Activated CD8-positive, alpha-beta memory T cell treated with anti-CD3 and anti-CD28 coated beads, Interleukin-2, amount 50 U/mL, for 1 hour (primary cell): ENCODE data around the gene GAS5.
"Not testable (repeated sequence)": the region's sequence is repeated elsewhere in the genome, so short reads cannot be mapped to it uniquely, and the experiment has no call there.

Experiments
- DNase-seq: peaks from one replicate; pipeline ENCODE4 v3.0.0-alpha.2; 2020; ENCODE audit errors: extremely low read depth

The GAS5 gene

DNA sequence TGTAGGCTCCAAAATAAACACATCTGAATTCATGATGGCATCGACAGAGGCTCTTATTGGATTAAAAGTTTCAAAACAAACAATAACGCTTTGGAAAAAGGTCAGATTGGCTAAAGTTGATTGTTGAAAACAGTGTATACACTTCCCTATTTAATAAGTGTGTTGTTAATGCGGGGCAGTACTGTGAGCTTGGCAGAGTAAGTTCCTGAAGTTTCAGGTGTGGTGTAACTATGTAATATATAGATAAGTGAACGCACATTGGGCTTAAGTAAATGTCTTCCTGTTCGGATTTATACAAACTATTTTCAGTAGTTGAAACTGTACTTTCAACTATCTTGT is 1.2 kb upstream of the GAS5 start:
- no peak for DNase-seq

- DNase-seq: peak; percentile 64
Observed at GRCh38 chr1:173868266-173869020, 654 bp upstream of the GAS5 start, which contains the start of gene ZBTB37. TSS of gene ZBTB37 (plus strand) at chr1:173868380. CDS start at chr1:173870226, 1,846 bp downstream.

DNA sequence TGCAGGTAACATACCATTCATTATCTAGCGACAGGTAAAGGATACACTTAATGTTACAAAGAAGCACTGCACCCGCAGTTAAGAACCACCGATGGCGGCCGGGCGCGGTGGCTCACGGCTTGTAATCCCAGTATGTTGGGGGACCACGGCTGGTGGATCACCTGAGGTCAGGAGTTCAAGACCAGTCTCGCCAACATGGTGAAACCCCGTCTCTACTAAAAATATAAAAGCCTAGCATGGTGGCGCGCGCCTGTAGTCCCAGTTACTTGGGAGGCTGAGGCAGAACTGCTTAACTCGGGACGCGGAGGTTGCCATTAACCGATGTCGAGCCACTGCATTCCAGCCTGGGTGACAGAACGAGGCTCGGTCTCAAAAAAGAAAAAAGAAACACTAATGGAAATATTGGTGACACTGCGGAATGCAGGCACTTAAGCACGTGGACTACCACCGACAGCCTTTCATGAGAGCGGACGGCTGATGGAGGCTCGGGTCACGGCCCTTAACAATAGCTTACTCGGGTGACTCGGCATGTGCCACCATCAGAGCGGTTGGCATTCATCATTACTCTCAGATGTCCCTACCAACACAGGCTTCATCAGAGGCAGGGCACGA is 542 bp downstream of the GAS5 start:
- no peak for DNase-seq

- no peak for DNase-seq
Observed at GRCh38 chr1:173866413-173867115, 1.2 kb downstream of the GAS5 start.

- DNase-seq: no peak
Observed at GRCh38 chr1:173865468-173866164, 2.2 kb downstream of the GAS5 start.

DNA sequence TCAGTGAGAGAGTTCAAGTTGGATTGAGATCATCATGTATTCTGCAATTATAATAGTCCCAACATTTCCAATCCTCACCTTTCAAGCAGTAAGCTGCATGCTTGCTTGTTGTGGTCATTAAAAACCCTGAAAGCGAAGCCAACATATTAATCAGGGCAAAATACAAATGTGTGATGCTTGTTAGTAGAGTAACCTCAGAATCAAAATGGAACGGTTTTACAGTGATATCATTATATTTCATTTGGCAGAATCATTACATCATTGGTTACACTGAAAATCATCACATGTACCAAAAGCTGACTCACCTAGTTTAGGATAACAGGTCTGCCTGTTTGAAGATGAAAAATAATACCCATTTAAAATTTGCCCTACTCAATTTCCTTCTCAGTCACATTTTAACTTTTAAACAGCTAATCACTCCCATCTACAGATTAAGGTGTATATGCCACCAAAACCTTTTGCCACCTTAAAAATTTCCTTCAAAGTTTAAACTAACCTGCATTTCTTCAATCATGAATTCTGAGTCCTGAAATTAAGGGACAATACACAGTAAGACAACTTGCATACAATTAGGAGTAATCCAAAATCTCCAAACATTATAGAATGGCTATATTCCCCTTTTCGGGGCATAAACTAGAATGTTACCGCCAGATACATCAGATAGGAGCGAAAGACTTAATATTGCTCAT is 3.5 kb downstream of the GAS5 start:
- DNase-seq: no peak

- DNase-seq: no peak
Observed at GRCh38 chr1:173863224-173864161, 4.3 kb downstream of the GAS5 start.

DNA sequence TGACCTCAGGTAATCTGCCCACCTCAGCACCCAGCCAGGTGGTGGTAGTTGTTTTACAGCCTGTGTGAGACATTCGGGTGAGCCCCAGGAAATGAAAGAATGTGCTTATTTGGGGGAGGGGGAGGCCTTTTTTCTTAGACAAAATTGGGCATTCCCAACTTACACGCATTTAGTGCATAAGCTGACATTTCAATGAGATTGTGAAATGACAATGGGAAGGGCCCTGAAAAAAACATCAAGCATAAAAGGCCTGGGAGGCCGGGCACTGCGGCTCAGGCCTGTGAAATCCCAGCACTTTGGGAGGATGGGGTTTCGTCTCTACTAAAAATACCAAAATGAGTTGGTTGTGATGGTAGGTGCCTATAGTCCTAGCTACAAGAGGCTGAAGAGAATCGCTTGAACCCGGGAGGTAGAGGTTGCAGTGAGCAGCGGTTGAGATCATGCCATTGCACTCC is 5.0 kb downstream of the GAS5 start:
- DNase-seq: no peak

DNA sequence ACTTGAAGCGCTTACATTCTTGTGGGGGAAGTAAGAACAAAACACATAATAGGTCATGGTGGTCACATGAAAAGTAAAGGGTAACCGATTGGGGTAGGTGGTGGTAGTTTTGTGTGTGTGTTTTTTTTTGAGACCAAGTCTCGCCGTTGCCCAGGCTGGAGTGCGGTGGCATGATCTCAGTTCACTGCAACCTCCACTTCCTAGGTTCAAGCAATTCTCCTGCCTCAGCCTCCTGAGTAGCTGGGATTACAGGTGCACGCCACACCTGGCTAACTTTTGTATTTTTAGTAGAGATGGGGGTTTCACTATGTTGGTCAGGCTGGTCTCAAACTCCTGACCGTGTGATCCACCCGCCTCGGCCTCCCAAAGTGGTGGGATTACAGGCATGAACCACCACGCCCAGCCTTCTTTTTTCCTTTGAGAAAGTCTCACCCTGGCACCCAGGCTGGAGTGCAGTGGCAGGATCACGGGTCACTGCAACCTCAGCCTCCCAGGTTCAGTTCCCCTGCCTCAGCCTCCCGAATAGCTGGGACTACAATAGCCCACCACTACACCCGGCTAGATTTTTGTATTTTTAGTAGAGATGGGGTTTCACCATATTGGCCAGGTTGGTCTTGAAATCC is 5.5 kb downstream of the GAS5 start:
- DNase-seq: not testable (repeated sequence)

DNA sequence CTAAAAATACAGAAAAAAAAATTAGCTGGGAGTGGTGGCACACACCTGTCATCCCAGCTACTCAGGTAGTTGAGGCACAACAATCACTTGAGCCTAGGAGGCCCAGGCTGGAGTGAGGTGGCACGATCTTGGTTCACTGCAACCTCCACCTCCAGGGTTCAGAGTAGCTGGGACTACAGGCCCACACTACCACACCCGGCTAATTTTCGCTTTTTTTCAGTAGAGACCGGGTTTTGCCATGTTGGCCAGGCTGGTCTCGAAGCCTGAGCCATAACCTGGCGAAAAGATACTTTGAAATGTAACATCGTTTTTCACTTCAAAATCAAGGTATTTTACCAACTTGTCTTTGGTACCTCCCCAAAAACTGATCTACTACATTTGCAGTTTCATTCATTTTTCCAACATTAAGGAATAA is 6.1 kb downstream of the GAS5 start:
- DNase-seq: no peak

- no peak for DNase-seq
Observed at GRCh38 chr1:173860065-173860464, 7.7 kb downstream of the GAS5 start.

GRCh38 chr1:173859547-173859946 is 8.2 kb downstream of the GAS5 start:
- DNase-seq: not testable (repeated sequence)

- no peak for DNase-seq
Observed at GRCh38 chr1:173857363-173857917, 10.3 kb downstream of the GAS5 start.

DNA sequence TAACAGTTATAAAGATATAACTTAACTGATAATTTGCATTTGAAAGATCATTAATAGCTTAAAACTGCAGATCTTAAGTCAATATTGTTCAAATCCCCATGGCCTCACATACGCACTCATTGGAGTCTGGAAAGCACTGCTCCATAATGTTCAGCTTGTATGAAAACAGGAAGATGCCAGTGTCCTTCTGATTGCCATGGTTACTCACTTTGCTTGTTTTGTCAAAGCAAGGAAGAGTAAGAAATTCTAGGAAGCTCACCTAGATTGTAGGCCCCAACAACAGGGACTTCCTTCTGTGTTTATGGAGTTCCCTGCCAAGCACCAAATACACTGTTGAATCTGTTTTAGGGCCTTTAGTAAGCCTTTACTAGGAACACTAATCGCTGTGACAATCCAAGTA is 10.9 kb downstream of the GAS5 start:
- no peak for DNase-seq

- no peak for DNase-seq
Observed at GRCh38 chr1:173856014-173856413, 11.8 kb downstream of the GAS5 start.

DNA sequence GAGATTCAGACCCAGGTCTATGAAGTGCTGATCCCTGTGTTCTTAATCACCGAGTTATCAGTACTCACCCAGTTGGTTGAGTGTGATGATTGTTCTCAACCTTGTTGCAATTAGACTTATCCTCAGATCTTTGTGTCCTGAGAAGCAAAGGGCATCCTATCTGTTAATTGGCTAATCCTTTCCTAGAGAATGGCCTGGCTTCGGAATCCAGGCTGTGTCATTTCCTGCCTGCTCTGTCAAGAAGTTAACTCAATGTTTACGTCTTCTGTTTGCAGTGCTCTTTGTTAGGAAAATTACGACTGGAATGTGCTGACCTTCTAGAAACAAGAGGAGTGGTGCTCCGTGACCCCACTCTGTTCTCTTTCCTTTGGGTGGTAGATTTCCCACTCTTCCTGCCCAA is 14.7 kb downstream of the GAS5 start:
- no peak for DNase-seq

GRCh38 chr1:173852105-173852504 is 15.7 kb downstream of the GAS5 start:
- DNase-seq: no peak

- no peak for DNase-seq
Observed at GRCh38 chr1:173832748-173833147, 35.0 kb downstream of the GAS5 start.

GRCh38 chr1:173827611-173828010 is 40.2 kb downstream of the GAS5 start:
- DNase-seq: no peak
